Measurements from ENCODE around the gene MYO5A.

Gene MYO5A

DNA sequence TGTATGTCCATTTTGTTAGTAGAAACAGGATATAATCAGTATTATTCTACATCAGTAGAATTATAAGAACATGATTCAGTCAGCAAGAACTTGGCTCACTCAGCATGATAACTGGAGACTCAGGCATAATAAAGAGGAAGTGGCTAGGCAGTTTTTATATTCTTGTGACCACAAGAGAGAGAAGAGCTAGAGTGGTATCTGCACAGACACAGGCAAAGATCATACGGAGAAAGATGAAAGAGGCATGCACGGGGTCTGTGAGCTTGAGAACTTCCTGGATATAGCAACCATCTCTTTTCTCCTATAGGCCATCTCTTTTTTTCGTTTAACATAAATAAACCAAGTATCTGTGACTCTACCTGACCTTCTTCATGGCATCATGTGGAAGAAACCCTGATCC is 46.8 kb downstream of the MYO5A start:
- TF ChIP-seq, protein P1, sequence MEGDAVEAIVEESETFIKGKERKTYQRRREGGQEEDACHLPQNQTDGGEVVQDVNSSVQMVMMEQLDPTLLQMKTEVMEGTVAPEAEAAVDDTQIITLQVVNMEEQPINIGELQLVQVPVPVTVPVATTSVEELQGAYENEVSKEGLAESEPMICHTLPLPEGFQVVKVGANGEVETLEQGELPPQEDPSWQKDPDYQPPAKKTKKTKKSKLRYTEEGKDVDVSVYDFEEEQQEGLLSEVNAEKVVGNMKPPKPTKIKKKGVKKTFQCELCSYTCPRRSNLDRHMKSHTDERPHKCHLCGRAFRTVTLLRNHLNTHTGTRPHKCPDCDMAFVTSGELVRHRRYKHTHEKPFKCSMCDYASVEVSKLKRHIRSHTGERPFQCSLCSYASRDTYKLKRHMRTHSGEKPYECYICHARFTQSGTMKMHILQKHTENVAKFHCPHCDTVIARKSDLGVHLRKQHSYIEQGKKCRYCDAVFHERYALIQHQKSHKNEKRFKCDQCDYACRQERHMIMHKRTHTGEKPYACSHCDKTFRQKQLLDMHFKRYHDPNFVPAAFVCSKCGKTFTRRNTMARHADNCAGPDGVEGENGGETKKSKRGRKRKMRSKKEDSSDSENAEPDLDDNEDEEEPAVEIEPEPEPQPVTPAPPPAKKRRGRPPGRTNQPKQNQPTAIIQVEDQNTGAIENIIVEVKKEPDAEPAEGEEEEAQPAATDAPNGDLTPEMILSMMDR (IDR thresholded peaks at IDR 0.05; ENCODE audit: insufficient read depth, low read depth, low read length, missing control alignments), result no peak
- no peak overlapping the region for H3K4me3 ChIP-seq (ENCODE audit: low read depth, low read length)
- DNase-seq (ENCODE audit: low read depth), result peak; percentile 92

DNA sequence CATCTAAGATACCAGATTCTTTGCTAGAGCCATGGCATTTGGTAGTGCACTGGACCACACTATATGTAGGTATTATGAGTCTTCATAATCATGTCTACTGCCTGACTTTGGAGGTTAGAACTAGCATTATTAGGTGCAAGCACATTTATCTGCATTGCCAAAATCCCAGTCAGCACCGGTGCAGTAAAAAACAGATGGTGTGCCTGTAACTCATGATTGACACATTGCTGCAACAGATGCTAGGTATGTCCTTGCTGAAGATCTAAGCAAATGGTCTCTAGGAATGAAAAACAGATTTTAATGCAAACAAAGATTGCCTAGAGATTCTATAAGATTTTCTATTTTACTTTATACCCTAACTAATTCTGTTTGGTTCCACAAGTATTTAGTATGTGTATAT is 47.7 kb downstream of the MYO5A start:
- H3K4me3 ChIP-seq (ENCODE audit: low read depth, low read length), result no peak overlapping the region
- DNase-seq (ENCODE audit: low read depth), result no peak
- TF ChIP-seq, protein P1 (IDR thresholded peaks at IDR 0.05; ENCODE audit: insufficient read depth, low read depth, low read length, missing control alignments), result no peak

DNA sequence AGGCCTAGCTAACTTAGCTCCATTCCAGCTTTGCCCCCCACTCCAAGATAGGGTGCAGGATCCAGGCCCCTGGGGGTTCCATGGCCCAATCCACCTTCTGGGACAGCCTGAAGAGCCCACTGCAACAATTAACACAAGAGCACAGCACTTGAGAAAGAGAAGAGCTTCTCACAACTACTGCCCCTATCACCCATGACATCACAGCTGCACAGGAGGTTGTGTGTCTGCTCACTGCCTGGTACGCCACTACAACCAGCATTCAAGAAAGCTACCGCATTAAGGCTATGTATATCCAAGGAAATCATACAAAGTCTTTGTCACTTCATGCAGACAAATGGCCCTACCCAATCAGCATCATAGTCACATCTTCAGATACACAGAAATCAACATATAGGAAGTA is 62.0 kb downstream of the MYO5A start:
- H3K4me3 ChIP-seq (ENCODE audit: low read depth, low read length), result no peak overlapping the region
- peak; percentile 35 for DNase-seq (ENCODE audit: low read depth)
- TF ChIP-seq, protein P1 (IDR thresholded peaks at IDR 0.05; ENCODE audit: insufficient read depth, low read depth, low read length, missing control alignments), result no peak

DNA sequence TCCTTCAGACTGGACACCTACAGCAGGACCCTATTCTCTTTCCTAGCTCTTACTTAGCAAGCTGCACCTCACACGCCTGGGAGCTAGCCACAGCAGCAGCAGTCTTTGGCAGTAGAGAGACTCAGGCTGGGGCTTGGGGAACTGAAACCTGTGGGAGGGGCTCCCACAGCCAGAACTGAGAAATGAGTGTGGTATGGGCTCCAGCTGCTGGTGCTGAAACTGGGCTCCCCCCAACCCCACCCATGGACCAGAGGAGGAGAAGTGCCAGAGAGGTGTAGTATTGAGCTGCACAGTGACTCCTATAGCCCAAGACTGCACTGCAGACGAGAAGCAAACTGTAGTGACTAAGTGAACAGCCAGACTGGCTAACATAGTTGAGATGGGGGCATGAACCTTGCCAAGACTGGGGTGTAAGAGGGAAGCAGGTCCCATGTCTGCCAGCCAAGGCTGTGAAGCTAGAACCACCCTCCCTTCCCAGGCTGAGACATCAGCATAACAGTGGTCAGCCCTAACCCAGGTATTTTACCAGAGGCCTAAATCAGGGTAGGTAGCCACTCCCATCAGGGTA is 62.5 kb downstream of the MYO5A start:
- H3K4me3 ChIP-seq (ENCODE audit: low read depth, low read length), result peak overlapping the region; percentile 42
- peak; percentile 99 for DNase-seq (ENCODE audit: low read depth)
- TF ChIP-seq, protein P1 (IDR thresholded peaks at IDR 0.05; ENCODE audit: insufficient read depth, low read depth, low read length, missing control alignments), result peak; percentile 57

DNA sequence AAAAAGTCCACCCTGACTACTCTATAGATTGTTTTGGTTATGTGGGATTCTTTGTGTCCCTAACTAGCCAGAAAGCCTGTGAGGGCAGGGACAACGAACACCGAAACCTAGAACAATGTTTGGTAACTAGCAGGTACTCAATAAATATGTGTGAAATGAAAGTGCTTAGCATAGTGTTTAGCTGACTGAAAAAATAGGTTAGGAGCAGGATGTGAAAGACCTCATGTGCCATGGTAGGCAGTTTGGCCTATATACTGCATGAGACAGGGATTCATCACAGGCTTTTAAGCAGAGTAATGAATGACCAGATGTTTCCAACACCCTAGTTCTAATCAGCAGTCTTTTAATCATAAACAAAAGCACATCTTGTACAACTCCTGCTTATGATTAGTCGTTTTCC is 64.2 kb downstream of the MYO5A start:
- TF ChIP-seq, protein P1 (IDR thresholded peaks at IDR 0.05; ENCODE audit: insufficient read depth, low read depth, low read length, missing control alignments), result no peak
- peak overlapping the region; percentile 32 for H3K4me3 ChIP-seq (ENCODE audit: low read depth, low read length)
- DNase-seq (ENCODE audit: low read depth), result peak; percentile 91

DNA sequence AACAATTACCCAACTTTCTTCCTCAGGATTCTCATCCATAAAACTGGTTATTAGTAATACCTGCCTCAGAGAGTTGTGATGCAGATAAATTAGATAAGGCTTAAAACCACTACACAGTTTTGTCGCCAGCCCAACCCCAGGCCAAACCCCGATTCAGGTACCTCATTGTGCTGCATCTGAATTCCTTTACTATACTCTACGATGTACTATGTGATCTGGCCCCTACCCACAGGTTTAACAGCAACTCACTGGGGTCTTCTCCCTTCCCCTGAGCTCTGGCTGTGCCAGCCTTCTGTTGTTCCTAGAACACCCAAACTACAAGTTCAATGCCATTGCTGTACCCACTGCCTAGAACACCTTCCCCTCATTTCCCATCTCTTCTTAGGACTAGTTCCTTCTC is 64.6 kb downstream of the MYO5A start:
- TF ChIP-seq, protein P1 (IDR thresholded peaks at IDR 0.05; ENCODE audit: insufficient read depth, low read depth, low read length, missing control alignments), result no peak
- DNase-seq (ENCODE audit: low read depth), result no peak
- peak overlapping the region; percentile 32 for H3K4me3 ChIP-seq (ENCODE audit: low read depth, low read length)

DNA sequence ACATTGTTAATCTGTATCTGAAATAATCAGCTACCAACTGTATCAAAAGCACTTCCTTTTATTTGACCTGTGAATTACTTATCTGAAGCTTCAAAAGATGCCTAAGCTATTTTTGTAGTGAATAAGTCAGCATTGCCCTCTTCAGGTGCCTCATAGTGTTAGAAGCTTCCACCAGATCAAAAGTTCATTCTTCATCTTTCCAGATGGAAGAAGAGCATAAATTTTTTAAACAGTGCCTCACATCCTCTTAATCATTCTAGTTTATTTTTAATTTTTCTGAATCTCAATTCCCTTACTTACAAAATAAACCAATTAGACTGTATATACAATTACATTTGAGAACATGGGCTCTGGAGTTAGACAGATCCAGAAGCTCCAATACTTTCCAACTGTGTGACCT is 65.0 kb downstream of the MYO5A start:
- TF ChIP-seq, protein P1 (IDR thresholded peaks at IDR 0.05; ENCODE audit: insufficient read depth, low read depth, low read length, missing control alignments), result peak; percentile 11
- H3K4me3 ChIP-seq (ENCODE audit: low read depth, low read length), result no peak overlapping the region
- peak; percentile 36 for DNase-seq (ENCODE audit: low read depth)

Data from GM12865 (cell line).